GM18517 (cell line): ENCODE data around the gene LPAR1.
"Not testable (repeated sequence)": the region's sequence is repeated elsewhere in the genome, so short reads cannot be mapped to it uniquely, and the experiment has no call there.

Experiments
- ATAC-seq: cut with Tn5 transposase; IDR thresholded peaks from one replicate; pipeline ENCODE4 v1.9.1; 2021; ENCODE audit warnings: mild to moderate bottlenecking, moderate library complexity; ENCODE audit not compliant: unreplicated experiment

Gene LPAR1

DNA sequence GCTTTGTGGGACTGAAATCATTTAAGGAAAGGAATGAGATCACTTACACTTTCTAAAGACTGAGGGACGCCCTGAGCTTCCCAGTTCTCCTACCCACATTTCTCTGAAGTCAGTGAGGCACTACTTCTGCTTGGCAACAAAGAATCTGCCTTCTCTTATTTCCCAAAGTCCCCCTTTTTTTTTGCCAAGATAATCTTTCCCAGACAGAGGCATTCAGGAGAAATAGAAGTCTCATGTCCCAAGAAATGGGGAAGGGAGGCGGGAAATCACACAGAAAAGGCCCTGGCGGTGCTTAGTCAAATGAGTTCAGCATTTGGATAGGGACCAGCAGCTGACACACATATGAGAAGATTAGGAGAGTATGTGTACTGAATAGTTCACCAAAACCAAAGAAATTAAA is 210.0 kb downstream of the LPAR1 start:
- ATAC-seq = no peak

GRCh38 chr9:110826400-110826799 is 211.9 kb downstream of the LPAR1 start:
- not testable (repeated sequence) for ATAC-seq

DNA sequence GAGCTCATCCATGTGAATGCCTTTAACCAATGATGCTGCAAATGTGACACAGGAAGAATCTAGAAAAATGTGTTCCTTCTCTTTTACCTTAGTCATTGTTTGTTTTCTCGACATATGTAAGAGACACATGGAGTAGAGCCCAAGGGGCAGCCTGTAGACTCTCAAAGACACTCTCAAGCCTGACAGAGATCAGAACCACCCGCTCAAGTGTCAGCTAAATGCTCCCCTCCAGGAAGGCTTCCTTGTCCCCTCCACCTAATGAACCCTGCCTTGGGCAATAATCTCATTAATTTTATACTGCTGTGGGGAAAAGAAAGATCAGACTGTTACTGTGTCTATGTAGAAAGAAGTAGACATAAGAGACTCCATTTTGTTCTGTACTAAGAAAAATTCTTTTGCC is 212.3 kb downstream of the LPAR1 start:
- no peak for ATAC-seq

DNA sequence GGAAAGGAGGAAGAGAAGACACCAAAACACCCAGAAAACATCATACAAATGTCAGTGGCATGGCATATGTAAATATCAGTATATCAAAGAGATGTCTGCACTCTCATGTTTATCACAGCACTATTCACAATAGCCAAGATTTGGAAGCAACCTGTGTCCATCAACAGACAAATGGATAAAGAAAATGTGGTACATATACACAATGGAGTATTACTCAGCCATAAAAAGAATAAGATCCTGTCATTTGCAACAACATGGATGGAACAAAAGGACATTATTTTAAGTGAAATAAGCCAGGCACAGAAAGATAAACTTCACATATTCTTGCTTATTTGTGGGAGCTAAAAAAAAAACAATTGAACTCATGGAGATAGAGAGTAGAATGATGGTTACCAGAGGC is 213.1 kb downstream of the LPAR1 start:
- not testable (repeated sequence) for ATAC-seq
